Mucosa of descending colon (tissue), 3 donors: ENCODE results near the gene LDLRAD4. TPM values are rescaled to one million over a fixed set of nuclear protein-coding genes. Genes with fewer than 3 reads are reported as not detected.

Experiments
- ATAC-seq: fragments of 200-7000 bp; cut with Tn5 transposase; one replicate; pipeline ENCODE4 v1.9.1; 2020; ENCODE audit warnings: mild to moderate bottlenecking, moderate library complexity
- DNase-seq, 3 donors: peaks; one replicate each; pipeline ENCODE4 v3.0.0-alpha.2; 2020
- H3K36me3 ChIP-seq: fragments of 200-600 bp; one replicate; pipeline ENCODE4 v1.8.0; 2021; ENCODE audit warnings: low read depth, mild to moderate bottlenecking
- H3K4me1 ChIP-seq: fragments of 200-600 bp; one replicate; pipeline ENCODE4 v1.8.0; 2021; ENCODE audit warnings: low read depth, mild to moderate bottlenecking
- H3K4me3 ChIP-seq: fragments of 200-600 bp; one replicate; pipeline ENCODE4 v1.8.0; 2021; ENCODE audit warnings: mild to moderate bottlenecking
- H3K9me3 ChIP-seq: fragments of 200-600 bp; one replicate; pipeline ENCODE4 v1.8.0; 2021; ENCODE audit warnings: mild to moderate bottlenecking
- intact Hi-C, 2 donors: fragments of 100-400 bp; cut with DNase I in 1 of 2; cut with micrococcal nuclease in 1 of 2; formaldehyde crosslinking; loops; one replicate each; pipeline versions ENCODE4 v1.11.0 to v1.11.1; 2022; cut with DNase I, micrococcal nuclease
- total RNA-seq, 3 donors: library from RNA; stranded (reverse); fragmentation: NEBNext Ultra II Directional in 2 of 3; extraction: Animal tissue kit (Norgen Biotek cat#: 25700) in 2 of 3; gene quantifications; one replicate each; pipeline versions ENCODE4 v1.2.1 to v1.2.4, GENCODE V29; 2021 to 2023
- TF ChIP-seq, protein P1 (sequence below): fragments of 200-600 bp; IDR thresholded peaks from one replicate; pipeline ENCODE4 v1.8.0; 2022; ENCODE audit warnings: antibody characterized with exemption, mild to moderate bottlenecking
- donor health status: DM: no; HTN: no; CAD: no; lungs with moderate emphysema.
- donor health status: DM: no; HTN: no; CAD: no.
- donor health status: DM: no; HTN: yes; CAD: no.

Gene LDLRAD4
- total RNA-seq, 3 donors from 2014 or later, result 36.8 to 41.0 (median 37.4) TPM

- Histone ChIP-seq H3K4me3 (no peak overlapping the region), H3K4me1 (peaks cover 2% of the 10 kb centered on the region), H3K36me3 (no peaks in the 10 kb centered on the region), H3K9me3 (no peaks in the 10 kb centered on the region)
- intact Hi-C loops, result no loop called here
- no peak for ATAC-seq
- no peak for DNase-seq
- TF ChIP-seq, protein P1, sequence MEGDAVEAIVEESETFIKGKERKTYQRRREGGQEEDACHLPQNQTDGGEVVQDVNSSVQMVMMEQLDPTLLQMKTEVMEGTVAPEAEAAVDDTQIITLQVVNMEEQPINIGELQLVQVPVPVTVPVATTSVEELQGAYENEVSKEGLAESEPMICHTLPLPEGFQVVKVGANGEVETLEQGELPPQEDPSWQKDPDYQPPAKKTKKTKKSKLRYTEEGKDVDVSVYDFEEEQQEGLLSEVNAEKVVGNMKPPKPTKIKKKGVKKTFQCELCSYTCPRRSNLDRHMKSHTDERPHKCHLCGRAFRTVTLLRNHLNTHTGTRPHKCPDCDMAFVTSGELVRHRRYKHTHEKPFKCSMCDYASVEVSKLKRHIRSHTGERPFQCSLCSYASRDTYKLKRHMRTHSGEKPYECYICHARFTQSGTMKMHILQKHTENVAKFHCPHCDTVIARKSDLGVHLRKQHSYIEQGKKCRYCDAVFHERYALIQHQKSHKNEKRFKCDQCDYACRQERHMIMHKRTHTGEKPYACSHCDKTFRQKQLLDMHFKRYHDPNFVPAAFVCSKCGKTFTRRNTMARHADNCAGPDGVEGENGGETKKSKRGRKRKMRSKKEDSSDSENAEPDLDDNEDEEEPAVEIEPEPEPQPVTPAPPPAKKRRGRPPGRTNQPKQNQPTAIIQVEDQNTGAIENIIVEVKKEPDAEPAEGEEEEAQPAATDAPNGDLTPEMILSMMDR, result no peak
These were observed 258.7 kb downstream of the LDLRAD4 start for GRCh38 chr18:13477147-13477683.

DNA sequence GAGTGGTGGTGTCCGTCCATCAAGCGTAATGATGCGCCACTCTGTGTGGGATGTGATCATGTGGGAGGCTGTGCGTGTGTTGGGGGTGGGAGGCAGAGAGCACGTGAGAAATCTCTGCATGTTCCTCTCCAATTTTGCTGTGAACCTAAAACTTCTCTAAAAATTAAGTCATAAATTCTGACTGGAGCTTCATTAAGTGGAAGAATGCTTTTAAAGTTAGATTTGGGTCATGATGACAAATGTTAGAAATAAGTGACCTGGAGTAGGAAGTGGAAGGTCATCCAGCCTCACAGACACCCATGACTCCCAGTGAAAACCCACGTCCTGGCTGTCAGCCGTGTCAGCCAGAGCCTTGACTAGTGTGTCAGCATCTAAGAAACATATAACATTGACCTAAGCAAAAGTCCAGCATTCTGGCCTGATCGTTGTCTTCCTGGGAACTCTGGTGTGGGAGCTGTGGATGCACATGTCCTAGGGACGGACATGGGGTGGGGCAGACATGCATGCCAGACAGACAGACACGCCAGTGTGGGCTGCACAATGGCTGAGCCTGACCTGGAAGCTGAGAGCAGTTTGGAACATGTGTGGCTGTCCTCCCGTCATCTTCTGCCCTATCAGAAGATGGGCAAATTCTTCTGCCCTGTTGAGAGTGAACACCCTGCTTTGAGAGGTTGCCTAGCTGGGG, 262.2 kb downstream of the LDLRAD4 start:
- TF ChIP-seq, protein P1, result no peak
- no peak for ATAC-seq
- DNase-seq, result no peak

GRCh38 chr18:13481331-13481730, 262.8 kb downstream of the LDLRAD4 start:
- TF ChIP-seq, protein P1, result no peak
- no peak overlapping the region for H3K4me3 ChIP-seq
- H3K4me1 ChIP-seq, result no peaks in the 10 kb centered on the region
- ATAC-seq (no peak), DNase-seq (no peak)
- H3K9me3 ChIP-seq, result no peaks in the 10 kb centered on the region
- intact Hi-C loops, result no loop called here
- no peaks in the 10 kb centered on the region for H3K36me3 ChIP-seq

More for the DNA sequence above, 262.2 kb downstream of the LDLRAD4 start:
- H3K9me3 ChIP-seq, result no peaks in the 10 kb centered on the region
- H3K4me1 ChIP-seq, result no peaks in the 10 kb centered on the region
- H3K36me3 ChIP-seq, result no peaks in the 10 kb centered on the region
- H3K4me3 ChIP-seq, result no peak overlapping the region
- intact Hi-C loops, result no loop called here

DNA sequence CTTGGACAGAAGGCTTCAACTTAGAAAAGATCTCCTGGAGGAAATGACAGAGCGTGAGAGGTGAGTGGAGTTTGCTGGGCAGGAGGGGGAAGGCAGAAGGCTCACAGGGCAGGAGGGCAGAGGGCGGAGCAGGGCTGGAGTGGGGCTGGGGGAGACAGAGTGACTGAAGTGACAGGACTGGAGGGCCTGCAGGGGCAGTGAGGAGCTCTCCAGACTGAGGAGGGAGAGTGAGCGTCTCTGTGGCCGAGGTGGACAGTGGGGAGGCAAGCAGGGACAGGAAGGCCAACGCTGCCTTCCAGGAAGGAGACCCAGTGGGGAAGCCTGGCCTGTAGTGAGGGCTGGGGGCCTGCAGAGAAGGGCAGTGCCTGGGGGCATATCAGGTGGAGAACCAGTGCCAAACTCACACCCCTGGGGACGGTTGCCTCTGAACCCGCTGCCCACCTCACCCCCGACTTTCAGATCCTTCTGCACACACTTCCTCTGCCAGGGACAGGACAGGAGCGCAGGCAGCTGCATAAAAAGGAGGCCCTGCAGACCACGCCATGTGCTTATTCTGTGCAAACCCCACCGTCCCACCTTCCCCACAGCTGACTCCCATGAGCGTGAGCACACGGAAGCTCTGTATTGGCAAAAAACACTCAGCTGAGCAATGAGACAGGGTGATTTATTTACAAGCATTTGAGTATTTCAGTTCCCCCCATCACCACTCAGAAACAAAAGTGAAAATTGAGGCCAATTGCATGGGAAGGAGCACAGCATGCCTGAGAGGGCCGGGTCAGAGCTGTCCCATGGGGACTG, 263.5 kb downstream of the LDLRAD4 start:
- ATAC-seq, result peak; percentile 34
- intact Hi-C loops, result no loop called here
- TF ChIP-seq, protein P1, result no peak
- H3K36me3 ChIP-seq, result no peaks in the 10 kb centered on the region
- H3K4me1 ChIP-seq, result no peaks in the 10 kb centered on the region
- no peak for DNase-seq
- no peak overlapping the region for H3K4me3 ChIP-seq
- H3K9me3 ChIP-seq, result no peaks in the 10 kb centered on the region

- TF ChIP-seq, protein P1, result no peak
- ATAC-seq (no peak), DNase-seq (no peak)
- intact Hi-C loops, result no loop called here
- Histone ChIP-seq H3K9me3 (no peaks in the 10 kb centered on the region), H3K4me3 (no peak overlapping the region), H3K36me3 (no peaks in the 10 kb centered on the region), H3K4me1 (no peaks in the 10 kb centered on the region)
These were observed 264.0 kb downstream of the LDLRAD4 start for GRCh38 chr18:13482618-13482945.
